ENCODE data around the gene BOK.
"Not testable (repeated sequence)": the region's sequence is repeated elsewhere in the genome, so short reads cannot be mapped to it uniquely, and the experiment has no call there.

The BOK gene, protein sequence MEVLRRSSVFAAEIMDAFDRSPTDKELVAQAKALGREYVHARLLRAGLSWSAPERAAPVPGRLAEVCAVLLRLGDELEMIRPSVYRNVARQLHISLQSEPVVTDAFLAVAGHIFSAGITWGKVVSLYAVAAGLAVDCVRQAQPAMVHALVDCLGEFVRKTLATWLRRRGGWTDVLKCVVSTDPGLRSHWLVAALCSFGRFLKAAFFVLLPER

DNA sequence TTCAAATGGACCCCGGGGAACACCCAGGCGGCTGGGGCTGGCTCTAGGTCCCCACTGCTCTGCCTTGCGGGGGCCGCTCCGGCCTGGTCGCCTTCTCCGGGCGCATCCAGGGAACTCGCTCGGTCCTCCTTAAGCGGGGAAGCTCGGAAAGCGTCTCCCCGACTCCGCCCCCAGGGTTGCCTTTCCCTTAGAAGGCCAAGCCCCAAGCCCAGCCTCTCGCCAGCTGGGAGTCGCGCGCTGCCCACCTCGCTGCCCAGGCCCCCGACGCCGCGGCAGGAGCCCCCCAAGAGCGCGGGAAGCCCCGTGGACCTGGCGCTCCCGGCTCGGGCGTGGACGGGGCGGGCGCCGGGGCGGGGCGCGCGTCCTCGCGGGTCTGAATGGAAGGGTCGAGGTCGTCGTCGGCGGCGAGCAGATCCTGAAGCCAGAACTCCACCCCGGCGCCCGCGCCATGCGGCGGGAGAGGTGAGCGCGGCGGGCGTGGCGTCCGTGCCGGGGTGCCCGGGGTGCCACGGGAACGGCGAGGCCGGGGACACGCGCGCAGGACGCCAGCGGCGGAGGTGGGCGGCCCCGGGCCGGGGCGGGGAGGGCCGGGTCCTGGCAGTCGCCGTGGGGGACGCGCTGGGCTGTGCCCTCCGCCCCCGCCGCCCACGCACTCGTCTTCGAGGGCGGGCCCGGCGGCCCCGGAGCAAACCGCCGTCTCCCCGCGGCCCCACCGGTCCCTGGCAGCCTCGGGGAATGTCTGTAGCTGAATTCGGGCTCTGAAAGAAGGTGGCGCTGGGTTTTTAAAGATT is at the start of gene BOK:
BOK (plus strand) TSS at position 214 of the 791 bp plus-strand sequence. CDS start 739 bp downstream, outside the sequence.
- DNase-seq: peak; percentile 27

DNA sequence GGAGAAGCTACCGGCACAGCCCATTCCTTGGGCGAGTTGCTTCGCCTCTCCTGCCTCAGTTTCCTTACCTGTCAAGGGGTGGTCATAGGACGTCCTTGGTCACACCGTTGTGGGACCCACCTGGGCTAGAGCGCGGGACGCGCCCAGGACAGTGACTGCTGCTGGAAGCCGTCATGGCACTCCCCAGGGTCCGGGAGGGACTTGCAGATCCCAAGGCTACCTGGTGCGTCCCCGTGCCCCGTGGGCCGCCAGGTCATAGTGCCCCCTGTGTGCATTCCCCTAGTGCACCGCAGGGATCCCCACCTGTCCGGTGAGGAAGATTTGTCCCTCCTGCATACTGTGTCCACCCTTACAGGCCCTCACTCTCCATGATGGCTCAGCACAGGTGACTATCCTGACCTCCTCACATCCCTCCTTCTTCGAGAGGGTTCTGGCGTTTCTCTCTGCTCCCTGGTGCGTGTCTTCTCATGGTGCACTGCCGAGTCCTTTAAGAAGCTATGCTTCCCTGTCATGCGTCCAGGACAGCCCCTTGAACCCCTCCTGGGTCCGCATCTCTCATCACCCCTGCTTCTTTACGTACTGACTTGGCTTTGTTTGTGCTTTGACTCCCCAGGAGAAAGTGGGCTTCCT is 49.3 kb upstream of the BOK start:
- no peak for DNase-seq

DNA sequence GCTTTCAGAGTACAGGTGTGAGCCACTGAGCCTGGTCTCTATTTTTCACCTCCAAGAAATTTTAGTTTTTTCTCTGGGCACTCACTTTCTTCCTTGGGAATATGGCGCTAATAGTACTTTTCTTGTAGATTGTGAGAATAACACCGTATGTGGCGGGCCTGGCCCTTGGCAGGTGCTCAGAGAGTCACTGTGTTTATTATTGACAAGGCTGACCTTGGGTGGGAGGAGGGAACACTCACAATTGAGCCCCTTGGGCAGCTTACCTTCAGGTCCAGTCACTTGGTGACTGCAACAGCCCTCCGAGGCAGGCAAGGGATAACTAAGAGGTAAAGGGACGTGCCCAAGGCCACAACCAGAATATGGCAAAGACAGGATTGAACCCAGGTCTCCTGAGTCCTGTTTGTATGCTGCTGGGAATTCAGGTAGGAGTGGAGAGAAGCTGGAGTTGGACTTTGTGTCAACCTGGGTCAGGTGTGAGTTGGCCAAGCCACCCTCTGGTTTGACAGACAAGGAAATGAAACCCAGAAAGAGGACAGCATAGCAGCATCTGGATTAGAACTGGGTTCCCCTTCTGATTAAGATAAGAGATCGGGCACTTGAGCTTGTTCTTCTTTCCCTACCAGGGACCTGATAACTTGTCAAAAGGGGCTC is 47.3 kb upstream of the BOK start:
- DNase-seq: no peak

DNA sequence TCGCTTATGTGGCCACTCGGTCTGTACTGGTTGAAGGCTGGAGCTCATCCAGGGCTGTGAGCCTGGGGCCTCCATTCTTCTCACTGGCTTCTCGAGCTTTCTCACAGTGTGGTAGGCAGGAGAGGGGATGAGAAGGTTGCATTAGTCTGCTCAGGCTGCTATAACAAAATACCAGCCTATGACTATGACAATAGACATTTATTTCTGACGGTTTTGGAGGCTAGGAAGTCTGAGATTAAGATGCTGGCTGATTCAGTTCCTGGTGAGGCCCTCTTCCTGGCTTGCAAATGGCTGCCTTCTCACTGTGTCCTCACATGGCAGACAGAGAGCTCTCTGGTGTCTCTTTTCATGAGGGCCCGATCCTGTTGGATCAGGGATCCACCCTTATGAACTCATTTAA is 44.0 kb upstream of the BOK start:
- no peak for DNase-seq

DNA sequence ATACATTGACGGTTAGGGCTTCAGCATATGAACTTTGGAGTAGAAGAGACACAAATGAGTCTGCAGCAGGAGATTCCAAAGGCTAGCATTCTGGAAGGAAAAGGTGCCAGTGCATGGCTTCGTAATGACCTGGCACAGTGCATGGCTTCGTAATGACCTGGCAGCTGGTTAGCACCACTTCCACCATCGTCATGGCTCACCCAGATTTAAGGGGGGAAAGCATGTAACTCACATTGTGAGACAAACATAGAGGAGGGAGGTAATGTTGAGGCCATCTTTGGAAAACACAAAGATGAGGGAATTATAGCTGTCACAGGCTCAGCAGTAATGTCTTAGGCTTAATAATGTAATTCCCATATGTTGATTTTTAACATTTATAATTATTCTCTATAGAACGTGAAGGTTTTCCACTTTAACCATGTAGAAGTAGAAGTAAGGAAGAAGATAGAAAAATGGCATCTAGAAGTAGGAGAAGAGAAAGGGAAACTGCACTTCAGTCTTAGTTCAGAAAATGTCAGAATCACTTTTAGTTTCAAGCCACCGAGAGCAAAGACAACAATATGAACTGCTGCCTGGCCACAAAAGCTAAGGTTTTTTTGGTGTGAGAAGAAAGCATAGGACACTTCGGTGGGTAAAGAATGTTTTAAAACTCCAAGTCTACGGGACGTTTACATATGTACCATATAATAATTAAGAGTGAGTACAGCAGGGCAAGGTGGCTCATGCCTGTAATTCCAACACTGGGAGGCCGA is 43.4 kb upstream of the BOK start:
- no peak for DNase-seq

DNA sequence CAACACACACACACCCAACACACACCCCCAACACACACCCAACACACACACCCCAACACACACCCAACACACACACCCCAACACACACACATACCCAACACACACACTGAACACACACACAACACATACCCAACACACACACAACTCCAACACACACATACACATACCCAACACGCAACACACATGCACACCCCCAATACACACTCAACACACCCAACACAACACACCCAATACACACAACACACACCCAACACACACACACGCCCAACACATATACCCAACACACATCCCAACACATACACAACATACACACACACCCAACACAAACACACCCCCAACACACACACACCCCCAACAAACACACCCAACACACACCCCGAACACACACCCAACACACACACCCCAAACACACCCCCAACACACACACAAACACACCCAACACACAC is 42.0 kb upstream of the BOK start:
- no peak for DNase-seq

DNA sequence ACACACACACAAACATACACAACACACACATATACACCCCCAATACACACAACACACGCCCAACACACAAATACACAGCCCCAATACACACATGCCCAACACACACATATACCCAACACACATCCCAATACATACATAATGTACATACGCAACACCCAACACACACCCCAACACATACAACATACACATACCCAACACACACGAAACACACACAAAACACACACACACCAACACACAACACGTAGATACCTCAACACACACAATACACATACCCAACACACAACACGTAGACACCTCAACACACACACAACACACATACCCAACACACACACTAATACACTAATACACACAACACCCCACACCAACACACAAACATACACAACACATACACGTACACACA is 41.2 kb upstream of the BOK start:
- DNase-seq: no peak

DNA sequence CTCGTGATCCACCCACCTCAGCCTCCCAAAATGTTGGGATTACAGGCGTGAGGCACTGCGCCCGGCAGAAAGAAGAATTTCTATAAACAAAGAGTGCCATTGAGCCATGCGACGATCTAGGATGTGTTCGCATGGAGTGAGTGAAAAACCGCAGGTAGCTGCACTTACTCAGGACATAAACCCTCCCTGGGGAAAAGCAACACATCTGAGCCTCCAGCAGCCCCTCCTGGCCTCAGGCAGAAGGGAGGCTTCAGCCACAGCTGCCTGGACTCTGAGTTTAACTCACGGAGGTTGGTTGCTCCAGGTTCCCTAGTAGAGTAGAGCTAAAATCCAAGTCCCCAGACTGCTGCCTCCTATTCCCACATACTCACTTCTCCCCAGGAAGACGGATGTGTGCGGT is 38.9 kb upstream of the BOK start:
- no peak for DNase-seq

DNA sequence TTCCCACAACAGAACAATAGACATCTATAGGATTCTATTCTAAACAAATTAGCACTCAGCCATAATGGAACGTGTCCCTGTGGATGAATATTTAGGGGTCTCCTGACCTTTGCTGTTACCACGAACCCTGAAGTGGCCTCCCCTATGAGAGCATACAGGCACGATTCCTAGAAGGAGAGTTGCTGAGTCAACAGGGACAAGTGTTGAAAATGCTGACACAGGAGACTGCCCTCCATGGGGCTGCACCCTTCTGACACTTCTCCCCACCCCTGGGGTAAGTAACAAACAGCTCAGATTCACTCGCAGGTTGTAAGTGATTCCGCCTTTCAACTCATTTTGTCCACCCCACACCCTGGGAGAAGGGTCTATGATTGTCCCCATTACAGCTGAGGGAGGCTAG is 36.1 kb upstream of the BOK start:
- DNase-seq: no peak

DNA sequence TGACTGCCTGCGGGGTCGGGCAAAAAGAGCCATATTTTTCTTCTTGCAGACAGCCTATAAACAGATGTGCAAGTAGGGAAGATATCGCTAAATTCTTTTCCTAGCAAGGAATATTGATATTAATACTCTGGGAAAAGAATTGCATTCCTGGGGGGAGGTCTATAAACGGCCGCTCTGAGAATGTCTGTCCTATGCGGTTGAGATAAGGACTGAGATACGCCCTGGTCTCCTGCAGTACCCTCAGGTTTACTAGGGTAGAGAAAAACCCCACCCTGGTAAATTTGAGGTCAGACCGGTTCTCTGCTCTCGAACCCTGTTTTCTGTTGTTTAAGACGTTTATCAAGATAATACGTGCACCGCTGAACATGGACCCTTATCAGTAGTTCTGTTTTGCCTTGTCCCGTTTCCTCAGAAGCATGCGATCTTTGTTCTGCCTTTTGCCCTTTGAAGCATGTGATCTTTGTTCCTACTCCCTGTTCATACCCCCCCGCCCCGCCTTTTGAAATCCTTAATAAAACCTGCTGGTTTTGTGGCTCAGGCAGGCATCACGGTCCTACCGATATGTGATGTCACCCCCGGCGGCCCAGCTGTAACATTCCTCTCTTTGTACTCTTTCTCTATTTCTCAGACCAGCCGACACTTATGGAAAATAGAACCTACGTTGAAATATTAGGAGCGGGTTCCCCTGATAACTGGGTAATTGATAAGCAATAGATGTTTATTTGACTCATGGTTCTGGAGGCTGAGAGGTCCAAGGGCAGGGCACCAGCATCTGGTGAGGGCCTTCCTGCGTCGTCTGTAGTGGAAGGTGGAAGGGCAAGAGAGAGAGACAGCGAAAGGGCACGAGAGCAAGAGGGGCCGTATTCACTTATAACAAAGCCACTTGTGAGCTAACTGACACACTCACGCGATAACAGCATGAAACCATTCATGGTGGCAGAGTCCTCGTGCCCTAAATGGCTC is 32.4 kb upstream of the BOK start:
- DNase-seq: not testable (repeated sequence)

DNA sequence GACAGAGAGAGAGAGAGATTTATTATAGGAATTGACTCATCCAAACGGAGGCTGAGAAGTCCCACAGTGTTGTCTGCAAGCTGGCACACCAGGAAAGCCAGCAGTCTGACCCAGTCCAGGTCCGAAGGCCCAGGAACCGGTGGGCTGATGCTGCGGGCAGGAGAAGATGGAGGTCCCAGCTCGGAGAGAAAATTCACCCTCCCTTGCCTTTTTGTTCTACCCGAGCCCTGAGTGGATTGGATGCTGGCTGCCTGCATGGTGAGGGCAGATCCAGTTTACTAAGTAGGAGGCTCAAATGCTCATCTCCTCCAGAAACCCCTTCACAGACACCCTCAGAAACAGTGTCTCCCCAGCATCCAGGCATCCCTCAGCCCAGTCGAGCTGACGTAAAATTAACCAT is 28.0 kb upstream of the BOK start:
- no peak for DNase-seq

DNA sequence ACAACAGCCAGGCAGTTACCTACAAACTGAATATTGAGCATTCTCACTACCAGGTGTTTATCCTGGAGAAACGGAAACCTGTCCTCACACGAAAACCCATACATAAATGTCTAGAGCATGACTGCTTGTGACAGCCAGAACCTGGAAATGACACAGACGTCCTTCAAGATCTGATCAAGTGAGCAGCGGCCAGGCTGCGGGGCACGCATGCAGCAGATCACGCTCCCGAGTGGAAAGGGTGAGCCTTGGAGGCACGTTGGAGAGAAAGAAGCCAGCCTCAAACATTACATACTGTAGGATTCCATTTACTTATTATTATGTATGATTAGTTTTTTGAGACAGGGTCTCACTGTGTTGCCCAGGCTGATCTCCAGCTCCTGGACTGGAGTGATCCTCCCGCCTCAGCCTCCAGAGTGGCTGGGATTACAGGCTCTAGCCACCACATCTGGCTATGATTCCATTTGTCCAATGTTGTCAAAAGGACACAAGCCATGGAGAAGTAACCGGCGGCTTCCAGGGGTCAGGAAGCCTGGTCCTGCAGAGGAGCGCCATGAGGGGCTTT is 27.3 kb upstream of the BOK start:
- no peak for DNase-seq

DNA sequence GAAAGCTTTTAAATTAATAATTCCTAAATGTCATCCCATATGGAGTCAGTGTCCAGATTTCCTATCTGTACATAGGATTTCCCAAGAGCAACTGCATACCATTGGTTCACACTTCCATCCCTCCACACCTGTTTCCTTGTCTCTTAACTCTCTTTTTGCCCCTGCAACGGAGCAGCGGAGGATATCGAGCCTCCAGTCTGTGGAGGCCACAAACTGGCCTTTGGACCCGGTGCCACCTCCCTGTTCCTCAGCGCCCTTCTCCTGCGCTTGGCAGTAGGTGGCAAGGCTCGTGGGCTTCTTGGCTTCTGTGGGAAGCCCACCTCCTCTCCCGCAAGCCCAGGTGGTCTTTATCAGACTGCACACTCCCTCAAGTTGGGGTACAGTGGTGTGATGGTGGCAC is 26.4 kb upstream of the BOK start:
- DNase-seq: no peak

DNA sequence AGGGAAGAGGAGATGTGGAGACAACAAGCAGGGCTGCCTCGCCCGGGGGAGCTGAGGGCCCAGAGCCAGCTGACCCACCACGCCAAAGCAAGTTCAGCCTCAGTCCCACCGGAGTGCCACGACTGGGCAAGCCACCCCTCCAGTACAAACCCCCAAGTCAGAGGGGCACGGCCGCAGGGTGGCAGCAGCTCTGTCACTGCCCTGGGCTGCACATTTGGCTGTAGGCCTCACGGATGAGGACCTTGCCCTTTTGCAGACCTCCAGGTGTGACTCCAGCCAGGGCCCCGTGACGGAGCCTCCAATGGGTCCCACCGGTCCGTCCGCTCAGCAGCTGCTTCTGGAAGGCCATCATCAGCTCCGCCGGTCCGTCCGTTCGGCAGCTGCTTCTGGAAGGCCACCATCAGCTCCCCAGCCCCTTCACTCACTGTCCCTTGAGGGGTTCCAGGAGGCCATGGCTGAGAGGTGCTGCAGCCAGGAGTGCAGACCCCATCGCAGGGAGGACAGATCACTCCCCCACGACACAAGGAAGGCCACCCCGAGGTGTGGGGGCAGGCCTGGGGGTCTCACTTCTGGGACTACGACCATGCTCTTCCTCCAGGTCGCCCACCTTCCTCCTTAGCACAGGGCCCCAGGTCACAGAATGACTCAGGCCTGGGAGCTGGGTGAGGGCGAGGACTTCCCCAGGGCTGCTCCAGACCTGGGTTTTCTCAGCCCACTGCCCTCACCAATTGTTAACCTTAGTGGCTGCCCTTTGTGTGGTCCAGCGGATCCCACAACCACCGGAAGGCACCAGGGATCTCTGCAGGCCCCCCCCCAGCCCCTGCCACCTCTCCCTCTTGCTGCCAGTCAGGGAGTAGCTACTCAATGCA is 25.6 kb upstream of the BOK start:
- no peak for DNase-seq

DNA sequence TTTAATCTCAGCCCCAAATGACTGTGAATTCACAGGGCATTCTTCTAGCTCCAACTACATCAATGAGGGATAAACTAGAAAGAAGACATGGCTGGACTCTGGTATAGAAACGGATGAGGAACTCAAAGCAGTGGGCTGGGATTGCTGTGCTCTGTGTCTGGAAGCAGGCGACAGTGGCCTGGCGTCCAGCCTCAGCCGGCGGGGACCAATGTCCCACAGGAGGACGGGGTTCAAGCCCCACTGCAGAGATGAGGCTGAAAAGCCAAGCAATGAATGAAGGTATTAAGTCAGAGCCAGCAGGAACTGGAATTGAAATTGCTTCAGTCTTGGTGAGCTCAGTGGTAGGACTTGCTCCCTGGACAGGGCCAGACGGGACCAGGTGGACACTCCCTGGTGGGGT is 24.3 kb upstream of the BOK start:
- no peak for DNase-seq

DNA sequence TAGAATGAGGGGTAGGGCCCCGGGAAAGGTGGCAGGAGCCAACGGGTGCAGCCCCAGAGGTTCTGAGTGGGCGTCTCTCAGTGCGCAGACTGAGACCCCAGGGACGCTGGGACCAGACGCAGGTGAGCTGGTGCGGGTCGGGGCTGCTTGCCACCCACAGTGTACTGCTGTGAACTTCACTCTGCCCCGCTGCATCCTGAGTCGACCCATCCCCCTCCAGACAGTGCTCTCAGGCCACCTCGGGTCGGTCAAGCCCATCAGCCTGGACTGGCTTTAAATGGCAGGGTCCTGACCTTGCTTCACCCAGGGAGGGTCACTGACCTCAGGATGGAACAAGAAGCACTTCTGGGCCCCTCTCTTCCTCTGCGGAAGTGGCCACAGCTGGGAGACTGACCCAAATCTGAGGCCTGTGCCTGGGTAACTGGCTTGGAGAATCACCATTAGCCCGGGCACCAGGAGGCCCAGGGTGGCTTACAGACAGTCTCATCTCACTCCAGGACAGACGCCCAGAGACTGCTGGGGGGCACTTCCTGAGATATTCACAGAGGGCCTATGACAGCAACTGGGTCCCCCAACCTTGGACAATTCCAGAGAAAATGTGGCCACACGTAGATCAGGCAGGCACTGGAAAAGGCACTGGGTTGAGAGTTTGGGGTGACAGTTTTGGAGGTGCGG is 23.7 kb upstream of the BOK start:
- DNase-seq: no peak

DNA sequence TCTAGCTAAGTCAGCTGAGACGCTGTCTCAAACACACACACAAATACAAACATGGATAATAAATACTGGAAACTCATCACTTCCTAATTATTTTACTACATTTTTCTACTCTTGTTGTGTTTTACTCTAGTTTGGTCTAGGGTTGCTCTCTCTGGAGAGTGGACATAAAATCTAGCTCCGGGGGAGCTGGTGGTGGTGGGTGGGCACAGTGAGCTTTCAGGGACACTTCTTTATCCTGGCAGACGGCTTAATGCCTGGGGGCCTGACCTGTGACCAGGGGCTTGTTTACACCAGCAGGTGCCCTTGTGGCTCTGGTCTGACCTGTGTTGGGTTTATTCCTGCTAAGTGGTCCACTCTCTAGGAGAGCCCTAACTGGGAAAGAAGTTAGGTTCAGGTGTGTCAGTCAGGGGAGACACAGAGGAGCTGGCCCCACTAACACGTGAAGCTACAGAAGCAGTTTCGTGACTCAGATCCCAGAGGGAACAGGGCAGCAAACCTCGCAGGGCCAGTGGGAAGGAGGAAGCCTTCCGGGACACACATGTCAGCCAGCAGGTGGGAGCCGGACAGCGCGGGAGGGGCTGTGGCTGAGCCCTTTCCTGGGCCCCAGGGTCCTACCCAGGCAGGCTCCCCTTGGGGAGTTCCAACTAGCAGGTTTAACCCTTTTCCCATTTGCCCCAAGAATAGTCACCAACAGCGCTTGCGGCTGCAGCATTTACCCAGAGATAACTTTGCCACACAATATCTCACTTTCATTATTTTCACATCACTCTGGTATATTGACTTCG is 22.5 kb upstream of the BOK start:
- no peak for DNase-seq

DNA sequence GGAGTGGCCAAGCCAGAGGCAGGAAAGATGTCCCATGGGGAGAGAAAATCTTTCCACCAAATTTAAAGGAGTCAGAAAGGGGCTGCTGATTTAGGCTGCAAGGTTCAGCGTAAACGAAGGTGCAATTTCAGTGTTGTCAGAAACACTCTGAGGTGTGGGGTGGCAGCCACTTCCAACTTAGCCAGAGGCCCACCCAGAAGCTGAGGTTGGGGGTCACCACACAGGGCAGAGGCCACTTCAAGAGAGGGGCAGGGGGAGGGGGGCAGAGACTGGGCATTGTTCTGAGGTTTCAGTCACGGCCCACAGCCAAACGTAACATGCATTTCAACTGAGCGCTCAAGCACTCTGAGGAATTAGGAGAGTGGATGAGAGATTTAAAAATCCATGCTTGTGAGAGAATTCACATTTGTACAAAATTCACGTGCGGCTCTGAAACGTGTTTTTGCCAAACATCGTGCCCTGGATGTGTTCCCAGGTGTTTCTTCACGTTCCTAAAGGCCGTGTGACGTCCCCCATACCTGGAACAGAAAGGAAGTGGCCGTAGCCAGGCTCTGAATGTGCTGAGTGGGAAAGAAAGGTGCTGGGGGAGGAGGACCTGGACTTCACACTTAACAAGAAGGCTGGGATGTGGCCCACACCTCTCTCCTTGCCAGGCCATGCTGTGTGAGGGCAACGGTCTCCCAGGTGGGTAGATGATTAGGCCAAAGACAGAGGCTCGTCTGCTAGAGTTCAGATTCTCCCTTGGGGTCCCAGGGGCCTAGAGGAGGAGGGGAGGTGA is 19.5 kb upstream of the BOK start:
- no peak for DNase-seq
